MM.1S (cell line): ENCODE results near the gene SLC29A3.

ENCODE experiments used
- DNase-seq: peaks from one replicate; pipeline ENCODE4 v3.0.0-alpha.2; 2015
- H2AFZ ChIP-seq: fragments of 300-600 bp; sonication (generic); 2 replicates; pipeline ENCODE4 v1.6.0; 2016; ENCODE audit warnings: antibody characterized with exemption, low read length
- H3F3A ChIP-seq: fragments of 300-600 bp; sonication (generic); 2 replicates; pipeline ENCODE4 v1.6.1; 2016; ENCODE audit warnings: mild to moderate bottlenecking, antibody characterized with exemption, low read length, moderate library complexity, mixed read lengths; ENCODE audit not compliant: insufficient read depth
- H3K27ac ChIP-seq: fragments of 300-600 bp; sonication (generic); 2 replicates; pipeline ENCODE4 v1.5.1; 2016; ENCODE audit warnings: mild to moderate bottlenecking, low read length
- H3K27me3 ChIP-seq: fragments of 300-600 bp; sonication (generic); replicated peaks from 2 replicates; pipeline ENCODE4 v1.6.0; 2016; ENCODE audit warnings: low read length; ENCODE audit not compliant: insufficient read depth
- H3K36me3 ChIP-seq: fragments of 300-600 bp; sonication (generic); replicated peaks from 2 replicates; pipeline ENCODE4 v1.6.1; 2016; ENCODE audit warnings: mild to moderate bottlenecking, low read length, mixed read lengths; ENCODE audit not compliant: insufficient read depth
- H3K4me1 ChIP-seq: fragments of 300-600 bp; sonication (generic); 2 replicates; pipeline ENCODE4 v1.6.1; 2016; ENCODE audit warnings: low read length, mixed read lengths
- H3K4me2 ChIP-seq: fragments of 300-600 bp; sonication (generic); 2 replicates; pipeline ENCODE4 v1.6.0; 2016; ENCODE audit warnings: low read depth, low read length
- H3K4me3 ChIP-seq: fragments of 300-600 bp; sonication (generic); 2 replicates; pipeline ENCODE4 v1.5.1; 2016; ENCODE audit warnings: low read length, mixed read lengths
- H3K79me2 ChIP-seq: fragments of 300-600 bp; sonication (generic); 2 replicates; pipeline ENCODE4 v1.6.1; 2016; ENCODE audit warnings: mixed run types, low read length, mixed read lengths
- H3K9ac ChIP-seq: fragments of 300-600 bp; sonication (generic); 2 replicates; pipeline ENCODE4 v1.6.1; 2016; ENCODE audit warnings: low read length, mixed read lengths
- H3K9me2 ChIP-seq: fragments of 300-600 bp; sonication (generic); replicated peaks from 2 replicates; pipeline ENCODE4 v1.6.1; 2016; ENCODE audit warnings: mild to moderate bottlenecking, low read length, mixed read lengths; ENCODE audit not compliant: insufficient read depth
- H3K9me3 ChIP-seq: fragments of 300-600 bp; sonication (generic); replicated peaks from 2 replicates; pipeline ENCODE4 v1.6.1; 2016; ENCODE audit warnings: mild to moderate bottlenecking, low read length, mixed read lengths; ENCODE audit not compliant: insufficient read depth
- H4K20me1 ChIP-seq: fragments of 300-600 bp; sonication (generic); 2 replicates; pipeline ENCODE4 v1.6.1; 2016; ENCODE audit warnings: mild to moderate bottlenecking, low read length, moderate library complexity, mixed read lengths; ENCODE audit not compliant: insufficient read depth
- CTCF ChIP-seq: fragments of 300-600 bp; sonication (generic); IDR thresholded peaks from 2 replicates; pipeline ENCODE4 v1.5.1; 2016; ENCODE audit warnings: antibody characterized with exemption, low read length, mixed read lengths
- EZH2 ChIP-seq: fragments of 300-600 bp; sonication (generic); optimal IDR thresholded peaks from 2 replicates; pipeline ENCODE3; 2017; ENCODE audit warnings: low read depth, mild to moderate bottlenecking, antibody characterized with exemption, low read length, mixed read lengths
- EZH2phosphoT487 ChIP-seq: fragments of 300-600 bp; sonication (generic); IDR thresholded peaks from 2 replicates; pipeline ENCODE4 v1.6.1; 2018; ENCODE audit warnings: antibody characterized with exemption, low read length

Gene SLC29A3

DNA sequence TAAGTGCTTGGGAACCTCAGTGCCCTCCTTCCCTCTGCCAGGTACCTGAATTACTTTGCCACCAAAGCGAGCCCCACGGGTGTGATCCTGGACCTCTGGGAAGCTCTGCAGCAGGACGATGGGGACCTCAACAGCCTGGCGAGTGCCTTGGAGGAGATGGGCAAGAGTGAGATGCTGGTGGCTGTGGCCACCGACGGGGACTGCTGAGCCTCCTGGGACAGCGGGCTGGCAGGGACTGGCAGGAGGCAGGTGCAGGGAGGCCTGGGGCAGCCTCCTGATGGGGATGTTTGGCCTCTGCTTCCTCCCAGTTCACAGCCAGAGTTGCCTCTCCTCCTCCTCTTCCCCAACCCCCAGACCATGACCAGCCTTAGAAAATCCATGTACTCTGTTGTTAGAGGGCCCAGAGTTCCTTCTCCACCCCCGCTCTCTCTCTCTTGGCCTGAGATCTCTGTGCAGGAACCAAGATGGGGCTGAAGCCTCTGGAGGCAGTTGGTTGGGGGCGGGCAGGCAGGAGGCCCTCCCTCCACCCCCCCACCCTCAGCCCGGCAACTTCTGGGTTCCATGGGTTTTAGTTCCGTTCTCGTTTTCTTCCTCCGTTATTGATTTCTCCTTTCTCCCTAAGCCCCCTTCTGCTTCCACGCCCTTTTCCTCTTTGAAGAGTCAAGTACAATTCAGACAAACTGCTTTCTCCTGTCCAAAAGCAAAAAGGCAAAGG, 19.8 kb upstream of the SLC29A3 start:
- no peak overlapping the region for H3K4me2 ChIP-seq
- H2AFZ ChIP-seq, result no peak overlapping the region
- no peak for DNase-seq
- H3K4me1 ChIP-seq, result no peaks in the 10 kb centered on the region
- TF ChIP-seq EZH2phosphoT487 (no peak), CTCF (no peak), EZH2 (no peak)
- no peaks in the 10 kb centered on the region for H3K79me2 ChIP-seq
- H3K36me3 ChIP-seq, result no peaks in the 10 kb centered on the region
- H3K4me3 ChIP-seq, result no peak overlapping the region
- H3K27me3 ChIP-seq, result peaks cover 86% of the 10 kb centered on the region
- no peak overlapping the region for H3K9ac ChIP-seq
- H3F3A ChIP-seq, result no peaks in the 10 kb centered on the region
- no peaks in the 10 kb centered on the region for H3K9me2 ChIP-seq
- H3K27ac ChIP-seq, result no peak overlapping the region
- H3K9me3 ChIP-seq, result no peaks in the 10 kb centered on the region
- H4K20me1 ChIP-seq, result no peaks in the 10 kb centered on the region

DNA sequence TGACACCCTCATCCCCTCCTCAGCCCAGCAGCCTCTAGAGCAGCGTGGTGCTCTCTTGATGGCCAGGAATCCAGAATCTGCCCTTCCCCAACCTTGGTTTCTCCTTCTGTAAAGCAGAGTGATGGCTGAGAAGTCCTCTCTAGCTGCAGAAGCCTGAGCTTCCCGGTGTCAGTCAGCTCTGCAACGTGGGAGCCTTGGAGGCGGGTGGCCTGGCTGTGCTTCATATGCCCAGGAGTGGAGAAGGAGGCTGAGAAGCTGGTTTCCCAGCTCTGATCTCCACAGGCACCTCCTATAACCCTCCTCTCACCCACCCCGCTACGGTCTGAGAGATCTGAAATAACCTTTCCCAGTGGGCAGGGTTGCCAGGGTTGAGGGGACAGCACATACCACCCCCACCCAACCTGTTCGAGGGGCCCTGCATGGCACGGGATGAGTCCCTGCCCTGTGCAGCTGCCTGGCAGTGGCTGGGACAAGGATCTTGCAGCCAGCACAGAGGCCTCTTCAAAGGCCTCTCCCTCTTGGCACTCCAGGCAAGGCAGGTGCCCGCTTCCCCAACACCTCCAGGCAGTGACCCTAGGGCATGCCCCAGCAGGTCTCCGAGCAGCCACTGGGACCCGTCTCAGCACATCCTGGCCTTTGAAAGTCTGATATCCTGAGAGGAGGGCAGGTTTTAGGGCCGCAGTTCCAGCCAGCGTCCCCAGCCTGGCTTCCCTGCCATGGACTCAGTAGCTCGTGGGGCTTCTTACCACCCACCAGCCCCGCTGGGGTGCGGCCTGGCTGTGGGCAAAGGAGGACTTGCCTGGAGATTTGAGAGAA, 18.3 kb upstream of the SLC29A3 start:
- Histone ChIP-seq H3F3A (no peaks in the 10 kb centered on the region), H3K4me2 (no peak overlapping the region), H3K4me3 (no peak overlapping the region), H4K20me1 (no peaks in the 10 kb centered on the region), H3K79me2 (no peaks in the 10 kb centered on the region), H3K9ac (no peak overlapping the region), H2AFZ (no peak overlapping the region), H3K4me1 (no peaks in the 10 kb centered on the region), H3K9me3 (no peaks in the 10 kb centered on the region), H3K27me3 (peaks cover 74% of the 10 kb centered on the region), H3K27ac (no peak overlapping the region), H3K36me3 (no peaks in the 10 kb centered on the region), H3K9me2 (no peaks in the 10 kb centered on the region)
- no peak for DNase-seq
- no peak for TF ChIP-seq EZH2

DNA sequence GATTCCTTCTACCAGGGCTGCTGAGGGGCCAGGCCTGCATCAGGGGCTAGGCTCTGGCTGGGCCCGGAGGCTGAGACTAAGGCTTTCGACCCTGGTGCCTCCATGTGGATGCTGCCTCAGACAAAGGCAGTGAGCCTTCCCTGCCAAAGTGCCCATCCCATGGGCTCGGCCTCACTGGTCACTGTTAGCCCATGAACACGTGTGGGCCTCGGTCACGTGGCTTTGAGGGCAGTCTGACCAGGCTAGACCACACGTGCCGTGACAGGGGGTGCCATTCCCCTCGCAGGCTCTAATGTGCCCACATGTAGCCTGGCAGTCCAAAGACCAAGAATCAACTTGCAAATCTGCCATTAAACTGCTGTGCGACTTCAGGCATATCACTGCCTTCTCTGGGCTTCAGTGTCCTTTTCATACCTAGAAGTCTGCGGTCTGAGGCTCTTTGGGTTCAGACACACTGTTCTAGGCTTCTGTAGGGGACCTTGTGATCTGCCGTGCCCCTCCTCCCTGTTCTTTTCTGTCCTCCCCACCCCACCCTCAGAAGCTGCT, 17.6 kb upstream of the SLC29A3 start:
- Histone ChIP-seq H3K27ac (no peak overlapping the region), H3K79me2 (no peaks in the 10 kb centered on the region), H2AFZ (no peak overlapping the region), H3K4me1 (no peaks in the 10 kb centered on the region), H4K20me1 (no peaks in the 10 kb centered on the region), H3K9ac (no peak overlapping the region), H3K4me2 (no peak overlapping the region), H3K36me3 (no peaks in the 10 kb centered on the region), H3K9me2 (no peaks in the 10 kb centered on the region), H3K9me3 (no peaks in the 10 kb centered on the region), H3K4me3 (no peak overlapping the region), H3F3A (no peaks in the 10 kb centered on the region), H3K27me3 (peaks cover 67% of the 10 kb centered on the region)
- no peak for DNase-seq
- TF ChIP-seq EZH2phosphoT487 (no peak), EZH2 (no peak), CTCF (no peak)
